Activated B cell treated with CpG ODN at 0.5 μM for 24 hours (primary cell): ENCODE measurements around the gene LCORL. TPM values are rescaled to one million over a fixed set of nuclear protein-coding genes. Genes with fewer than 3 reads are reported as not detected.

Source experiments
- ATAC-seq: fragments of 200-7000 bp; cut with Tn5 transposase; one replicate; pipeline ENCODE4 v1.10.0; 2021; ENCODE audit warnings: low read depth, mild to moderate bottlenecking, moderate library complexity
- CTCF ChIA-PET: fragments of 350-600 bp; sonication (Branson Sonifier 250); formaldehyde crosslinking; loops from one replicate; lab custom pipeline; 2021; ENCODE audit warnings: antibody characterized with exemption; lab: Charles Lee
- POLR2A ChIA-PET: fragments of 350-600 bp; sonication (Branson Sonifier 250); formaldehyde crosslinking; loops from one replicate; lab custom pipeline; 2021; ENCODE audit warnings: antibody characterized with exemption; lab: Charles Lee
- DNase-seq: peaks from one replicate; pipeline ENCODE4 v3.0.0; 2022
- H3K27ac Mint-ChIP-seq: one replicate; pipeline ENCODE4 v1.8.0; 2020; ENCODE audit warnings: mixed read lengths
- H3K27me3 Mint-ChIP-seq: one replicate; pipeline ENCODE4 v1.8.0; 2021; ENCODE audit warnings: mixed read lengths
- H3K36me3 Mint-ChIP-seq: one replicate; pipeline ENCODE4 v1.8.0; 2021; ENCODE audit warnings: low read depth, mixed read lengths
- H3K4me1 Mint-ChIP-seq: one replicate; pipeline ENCODE4 v1.8.0; 2021; ENCODE audit warnings: mixed read lengths
- H3K4me3 Mint-ChIP-seq: one replicate; pipeline ENCODE4 v1.8.0; 2020; ENCODE audit warnings: mild to moderate bottlenecking, mixed read lengths
- H3K9me3 Mint-ChIP-seq: one replicate; pipeline ENCODE4 v1.8.0; 2020; ENCODE audit warnings: mixed read lengths
- CTCF ChIP-seq: fragments of 200-600 bp; IDR thresholded peaks from one replicate; pipeline ENCODE4 v1.8.0; 2022; ENCODE audit warnings: antibody characterized with exemption, mild to moderate bottlenecking
- intact Hi-C: fragments of 100-400 bp; cut with micrococcal nuclease; formaldehyde crosslinking; loops from one replicate; pipeline ENCODE4 v1.15.1; 2024
- total RNA-seq: library from RNA; stranded (reverse); gene quantifications from 2 replicates; pipeline ENCODE4 v1.2.3, GENCODE V29; 2022

Gene LCORL
- total RNA-seq, 1 donor from 2014 or later: 12.6 TPM

GRCh38 chr4:17985832-17986231 is 35.7 kb downstream of the LCORL start:
- POLR2A ChIA-PET: no interaction called here
- ATAC-seq: no peak

GRCh38 chr4:17981063-17981462 is 40.5 kb downstream of the LCORL start:
- ChIA-PET CTCF (no interaction called here), POLR2A (no interaction called here)
- intact Hi-C loops: no loop called here
- no peak overlapping the region for H3K27ac Mint-ChIP-seq
- no peaks in the 10 kb centered on the region for H3K27me3 Mint-ChIP-seq
- H3K4me3 Mint-ChIP-seq: no peak overlapping the region
- H3K4me1 Mint-ChIP-seq: no peaks in the 10 kb centered on the region
- ATAC-seq (no peak), DNase-seq (no peak)
- TF ChIP-seq CTCF: no peak
- peaks cover 31% of the 10 kb centered on the region for H3K9me3 Mint-ChIP-seq
- peaks cover 13% of the 10 kb centered on the region for H3K36me3 Mint-ChIP-seq

More at GRCh38 chr4:17985832-17986231, 35.7 kb downstream of the LCORL start:
- Mint-ChIP-seq H3K4me1 (no peaks in the 10 kb centered on the region), H3K27ac (no peak overlapping the region), H3K27me3 (no peaks in the 10 kb centered on the region), H3K36me3 (peaks cover 19% of the 10 kb centered on the region), H3K9me3 (peaks cover 38% of the 10 kb centered on the region), H3K4me3 (no peak overlapping the region)
- TF ChIP-seq CTCF: no peak
- DNase-seq: no peak
- CTCF ChIA-PET: no interaction called here
- intact Hi-C loops: no loop called here

- Mint-ChIP-seq H3K4me1 (peaks cover 1% of the 10 kb centered on the region), H3K27ac (no peak overlapping the region), H3K4me3 (no peak overlapping the region), H3K36me3 (peaks cover 3% of the 10 kb centered on the region), H3K9me3 (no peaks in the 10 kb centered on the region), H3K27me3 (no peaks in the 10 kb centered on the region)
- intact Hi-C loops: no loop called here
- no peak for TF ChIP-seq CTCF
- CTCF ChIA-PET: no interaction called here
- POLR2A ChIA-PET: no interaction called here
- ATAC-seq (no peak), DNase-seq (no peak)
Measured at GRCh38 chr4:17968721-17969120, 52.8 kb downstream of the LCORL start.

GRCh38 chr4:17967078-17967477 is 54.5 kb downstream of the LCORL start:
- intact Hi-C loops: no loop called here
- no peak for TF ChIP-seq CTCF
- Mint-ChIP-seq H3K27ac (no peak overlapping the region), H3K4me1 (peaks cover 1% of the 10 kb centered on the region), H3K9me3 (no peaks in the 10 kb centered on the region), H3K4me3 (no peak overlapping the region), H3K27me3 (no peaks in the 10 kb centered on the region), H3K36me3 (peaks cover 7% of the 10 kb centered on the region)
- ChIA-PET POLR2A (no interaction called here), CTCF (no interaction called here)
- no peak for ATAC-seq
- no peak for DNase-seq

- peaks cover 1% of the 10 kb centered on the region for H3K4me1 Mint-ChIP-seq
- CTCF ChIA-PET: no interaction called here
Measured at GRCh38 chr4:17966312-17966711, 55.2 kb downstream of the LCORL start.

More at GRCh38 chr4:17966312-17966711, 55.2 kb downstream of the LCORL start:
- Mint-ChIP-seq H3K27ac (no peak overlapping the region), H3K27me3 (no peaks in the 10 kb centered on the region), H3K36me3 (peaks cover 14% of the 10 kb centered on the region), H3K4me3 (no peak overlapping the region), H3K9me3 (no peaks in the 10 kb centered on the region)
- no peak for TF ChIP-seq CTCF
- intact Hi-C loops: no loop called here
- POLR2A ChIA-PET: no interaction called here
- no peak for DNase-seq
- no peak for ATAC-seq
